H1 (cell line): ENCODE results near the gene CDK2. TPM values are rescaled to one million over a fixed set of nuclear protein-coding genes. Genes with fewer than 3 reads are reported as not detected.
"Not testable (repeated sequence)": the region's sequence is repeated elsewhere in the genome, so short reads cannot be mapped to it uniquely, and the experiment has no call there.

Source experiments
- CTCF ChIA-PET: fragments of 300-600 bp; sonication (Branson Sonifier 250); formaldehyde crosslinking; loops from one replicate; lab custom pipeline; 2021; ENCODE audit not compliant: partially characterized antibody; lab: Charles Lee
- POLR2A ChIA-PET: fragments of 300-600 bp; sonication (Branson Sonifier 250); formaldehyde crosslinking; loops from one replicate; lab custom pipeline; 2021; ENCODE audit warnings: inconsistent platforms; ENCODE audit not compliant: partially characterized antibody; lab: Charles Lee
- DNase-seq, 2 experiments: peaks; one replicate each; pipeline versions ENCODE4 v3.0.0 to v3.0.0-alpha.2; 2010 to 2022; ENCODE audit warnings: low spot score in 2 of 2, low read depth in 1 of 2, mixed read lengths in 1 of 2
- FAIRE-seq: peaks from 2 replicates; lab custom pipeline; 2011; peaks lifted over from hg19 to GRCh38; lab: Jason Lieb, UNC
- H2AFZ ChIP-seq: 2 replicates; pipeline ENCODE4 v1.8.1; 2012; ENCODE audit warnings: low read length, inconsistent platforms
- H2AK5ac ChIP-seq: 2 replicates; pipeline ENCODE4 v1.6.1; 2013; ENCODE audit warnings: low read depth, low read length
- H2BK120ac ChIP-seq: replicated peaks from 2 replicates; pipeline ENCODE3; 2013; ENCODE audit warnings: low read depth, low read length, inconsistent platforms
- H2BK12ac ChIP-seq: 2 replicates; pipeline ENCODE4 v1.6.1; 2013; ENCODE audit warnings: low read depth, low read length
- H2BK15ac ChIP-seq: 2 replicates; pipeline ENCODE4 v1.6.1; 2013; ENCODE audit warnings: low read length
- H2BK20ac ChIP-seq: 2 replicates; pipeline ENCODE4 v1.6.1; 2013; ENCODE audit warnings: low read length
- H2BK5ac ChIP-seq: 2 replicates; pipeline ENCODE4 v1.6.1; 2013; ENCODE audit warnings: low read depth, low read length
- H3K14ac ChIP-seq: 2 replicates; pipeline ENCODE4 v1.6.1; 2013; ENCODE audit warnings: inconsistent platforms; ENCODE audit not compliant: insufficient read length
- H3K18ac ChIP-seq: 2 replicates; pipeline ENCODE4 v1.6.1; 2013; ENCODE audit warnings: low read length; ENCODE audit errors: extremely low read depth
- H3K23ac ChIP-seq: 2 replicates; pipeline ENCODE4 v1.6.1; 2013; ENCODE audit warnings: inconsistent platforms; ENCODE audit not compliant: insufficient read length
- H3K23me2 ChIP-seq: 2 replicates; pipeline ENCODE4 v1.6.1; 2013; ENCODE audit warnings: low read depth, low read length
- H3K27ac ChIP-seq: 2 replicates; pipeline ENCODE4 v1.6.1; 2011; ENCODE audit warnings: low read depth, low read length, inconsistent platforms
- H3K27me3 ChIP-seq, 4 experiments: replicated peaks in 1 of 4; 1 replicate in 1 of 4; 2 replicates in 3 of 4; pipeline versions ENCODE4 v1.6.1 to v1.8.1; 2011 to 2013; ENCODE audit warnings: low read length in 3 of 4, mild to moderate bottlenecking in 3 of 4, inconsistent platforms in 2 of 4, mixed read lengths in 2 of 4, moderate library complexity in 1 of 4; ENCODE audit not compliant: control insufficient read depth in 3 of 4, insufficient read depth in 3 of 4; ENCODE audit errors: extremely low read depth in 1 of 4
- H3K36me3 ChIP-seq, 4 experiments: 2 replicates each; pipeline versions ENCODE4 v1.6.1 to v1.8.1; 2011 to 2013; ENCODE audit warnings: mild to moderate bottlenecking in 4 of 4, low read length in 3 of 4, moderate library complexity in 2 of 4, control low read depth in 1 of 4, inconsistent platforms in 1 of 4; ENCODE audit not compliant: insufficient read depth in 4 of 4, control insufficient read depth in 2 of 4
- H3K4ac ChIP-seq: replicated peaks from 2 replicates; pipeline ENCODE3; 2013; ENCODE audit warnings: low read length, low read depth, mixed read lengths, inconsistent platforms; ENCODE audit not compliant: insufficient read length
- H3K4me1 ChIP-seq, 4 experiments: replicated peaks in 1 of 4; 1 replicate in 1 of 4; 2 replicates in 3 of 4; pipeline versions ENCODE4 v1.6.1 to v1.8.1; 2011 to 2013; ENCODE audit warnings: low read length in 3 of 4, inconsistent platforms in 2 of 4, mixed read lengths in 1 of 4; ENCODE audit not compliant: insufficient read depth in 4 of 4, control insufficient read depth in 3 of 4
- H3K4me2 ChIP-seq, 2 experiments: 2 replicates each; pipeline versions ENCODE4 v1.6.1 to v1.8.1; 2011 to 2013; ENCODE audit warnings: low read depth in 2 of 2, low read length in 2 of 2, control low read depth in 1 of 2, inconsistent platforms in 1 of 2, mild to moderate bottlenecking in 1 of 2; ENCODE audit not compliant: insufficient read depth in 1 of 2
- H3K4me3 ChIP-seq, 4 experiments: fragments of 200-600, 300-600 bp in 1 of 4; sonication (generic), shearing (Covaris generic), sonication (Bioruptor Twin) in 1 of 4; 2 replicates each; pipeline versions ENCODE4 v1.5.1 to v1.8.1; 2011 to 2016; ENCODE audit warnings: low read length in 4 of 4, low read depth in 3 of 4, control low read depth in 2 of 4, inconsistent platforms in 2 of 4, mild to moderate bottlenecking in 2 of 4, mixed read lengths in 1 of 4, moderate library complexity in 1 of 4; ENCODE audit not compliant: insufficient read depth in 2 of 4; ENCODE audit errors: extremely low read depth in 1 of 4
- H3K56ac ChIP-seq: replicated peaks from 2 replicates; pipeline ENCODE3; 2013; ENCODE audit warnings: low read depth, mild to moderate bottlenecking, mixed read lengths, low read length, inconsistent platforms; ENCODE audit not compliant: insufficient read length
- H3K79me1 ChIP-seq: 2 replicates; pipeline ENCODE4 v1.6.1; 2013; ENCODE audit warnings: low read depth, low read length, control low read depth
- H3K79me2 ChIP-seq, 2 experiments: 2 replicates each; pipeline versions ENCODE4 v1.6.1 to v1.8.1; 2012 to 2013; ENCODE audit warnings: low read length in 2 of 2, mild to moderate bottlenecking in 2 of 2, inconsistent platforms in 1 of 2; ENCODE audit not compliant: insufficient read depth in 2 of 2, control insufficient read depth in 1 of 2
- H3K9ac ChIP-seq, 4 experiments: replicated peaks in 1 of 4; 1 replicate in 1 of 4; 2 replicates in 3 of 4; pipeline versions ENCODE4 v1.6.1 to v1.8.1; 2011 to 2013; ENCODE audit warnings: low read depth in 3 of 4, low read length in 3 of 4, control low read depth in 2 of 4, mild to moderate bottlenecking in 2 of 4, moderate library complexity in 2 of 4, inconsistent platforms in 1 of 4; ENCODE audit errors: extremely low read depth in 1 of 4
- H3K9me3 ChIP-seq, 2 experiments: 2 replicates each; pipeline versions ENCODE4 v1.6.1 to v1.8.1; 2012 to 2013; ENCODE audit warnings: mild to moderate bottlenecking in 2 of 2, moderate library complexity in 2 of 2, control low read depth in 1 of 2, inconsistent platforms in 1 of 2, low read depth in 1 of 2, low read length in 1 of 2, mixed read lengths in 1 of 2; ENCODE audit not compliant: insufficient read depth in 2 of 2
- H4K20me1 ChIP-seq, 2 experiments: replicated peaks in 1 of 2; 2 replicates each; pipeline versions ENCODE3 to v1.8.1; 2011 to 2013; ENCODE audit warnings: inconsistent platforms in 2 of 2, low read length in 2 of 2, mild to moderate bottlenecking in 1 of 2; ENCODE audit not compliant: insufficient read depth in 2 of 2, control insufficient read depth in 1 of 2
- H4K5ac ChIP-seq: 2 replicates; pipeline ENCODE4 v1.6.1; 2013; ENCODE audit warnings: low read length, low read depth, mixed read lengths, inconsistent platforms; ENCODE audit not compliant: insufficient read length
- H4K8ac ChIP-seq: 2 replicates; pipeline ENCODE4 v1.8.0; 2013; ENCODE audit warnings: mild to moderate bottlenecking, moderate library complexity, low read length, inconsistent platforms; ENCODE audit not compliant: insufficient read depth; ENCODE audit errors: extremely low read depth
- H4K91ac ChIP-seq: replicated peaks from 2 replicates; pipeline ENCODE3; 2013; ENCODE audit warnings: low read length, mixed read lengths, inconsistent platforms; ENCODE audit not compliant: insufficient read length
- WGBS, 2 experiments: shearing (Covaris generic) in 1 of 2; methylation state at CpG; one replicate each; pipeline versions ENCODE4 v1.1.6 to v1.1.7; 2013 to 2015; ENCODE audit warnings: low lambda C conversion rate in 2 of 2, mixed read lengths in 2 of 2, inconsistent platforms in 1 of 2, low coverage in 1 of 2, missing lambda C conversion rate in 1 of 2; ENCODE audit not compliant: insufficient replicate concordance in 2 of 2, insufficient coverage in 1 of 2, insufficient read length in 1 of 2; ENCODE audit errors: extremely low coverage in 1 of 2, missing lambda C conversion rate in 1 of 2; 5-methylcytosine and 5-hydroxymethylcytosine counted together
- polyA plus RNA-seq, 7 experiments: library from polyadenylated mRNA; depleted of rRNA in 3 of 7; stranded (reverse) in 5 of 7; unstranded in 2 of 7; fragments of >200 nt in 5 of 7; fragments of 200-250 nt in 2 of 7; gene quantifications; 1 replicate in 5 of 7; 2 replicates in 1 of 7; 4 replicates in 1 of 7; pipeline versions ENCODE4 v1.2.1 to v1.2.3, GENCODE V29; 2011 to 2013; ENCODE audit warnings: missing spikeins in 2 of 7, mixed read lengths in 2 of 7
- total RNA-seq: library from RNA; stranded (reverse); fragmentation: NEBNext Ultra II Directional; extraction: Animal tissue kit (Norgen Biotek cat#: 25700); gene quantifications from 2 replicates; pipeline ENCODE4 v1.2.1, GENCODE V29; 2021

The CDK2 gene
- total and polyA plus RNA-seq, 2 of the 8 experiments (the other 6 are each of a cell fraction or from before 2014, with no cell fraction given) = 39.4 to 42.5 TPM

DNA sequence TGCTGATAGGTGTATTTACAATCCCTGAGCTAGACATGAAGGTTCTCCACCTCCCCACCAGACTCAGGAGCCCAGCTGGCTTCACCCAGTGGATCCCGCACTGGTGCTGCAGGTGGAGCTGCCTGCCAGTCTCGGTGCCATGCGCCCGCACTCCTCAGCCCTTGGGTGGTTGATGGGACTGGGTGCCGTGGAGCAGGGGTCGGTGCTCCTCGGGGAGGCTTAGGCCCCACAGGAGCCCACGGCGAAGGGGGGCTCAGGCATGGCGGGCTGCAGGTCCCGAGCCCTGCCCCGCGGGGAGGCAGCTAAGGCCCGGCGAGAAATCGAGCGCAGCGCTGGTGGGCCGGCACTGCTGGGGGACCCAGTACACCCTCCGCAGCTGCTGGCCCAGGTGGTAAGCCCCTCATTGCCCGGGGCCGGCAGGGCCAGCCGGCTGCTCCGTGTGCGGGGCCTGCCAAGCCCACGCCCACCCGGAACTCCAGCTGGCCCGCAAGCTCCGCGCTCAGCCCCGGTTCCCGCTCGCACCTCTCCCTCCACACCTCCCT, 33.4 kb downstream of the CDK2 start:
- peaks cover 0 to 24% (median 5%) of the 10 kb centered on the region in 4 experiments; a peak in 5 of 8 replicates for H3K36me3 ChIP-seq
- not testable (repeated sequence) for H3K23me2 ChIP-seq, H2BK120ac ChIP-seq, H3K4me3 ChIP-seq, H3K4me1 ChIP-seq, H2AK5ac ChIP-seq, H2BK20ac ChIP-seq, H2BK15ac ChIP-seq, H3K56ac ChIP-seq, H4K8ac ChIP-seq, FAIRE-seq, H4K5ac ChIP-seq, H4K91ac ChIP-seq, H3K27ac ChIP-seq, H3K18ac ChIP-seq, H3K9ac ChIP-seq, H3K79me2 ChIP-seq, H4K20me1 ChIP-seq, H3K9me3 ChIP-seq, H3K27me3 ChIP-seq, H3K4me2 ChIP-seq, H2AFZ ChIP-seq, H3K79me1 ChIP-seq, H3K23ac ChIP-seq, DNase-seq, H3K14ac ChIP-seq, H2BK12ac ChIP-seq, H2BK5ac ChIP-seq, H3K4ac ChIP-seq
- CTCF ChIA-PET = interaction anchor here (1.1 to 13.5 kb wide), 4 partner anchors 21 to 262 kb away, joined by 4 to 256 read pairs (median 4); partner anchors contain the start of genes ERBB3 and IKZF4
- WGBS, 2 experiments = 93% methylated on average over 28 of the region's 33 CpGs; no CpG with 5 or more reads in 1 of the 2 experiments
- POLR2A ChIA-PET = interaction anchor here (1.1 to 5.4 kb wide), 5 partner anchors 7 to 60 kb away, joined by 3 to 55 read pairs (median 13); no protein-coding TSS in a partner anchor
